Lower lobe of right lung (tissue), 2 donors: Measurements from ENCODE around the gene PMM2. TPM values are rescaled to one million over a fixed set of nuclear protein-coding genes. Genes with fewer than 3 reads are reported as not detected.

Experiments used
- ATAC-seq, 2 donors: fragments of 200-7000 bp; cut with Tn5 transposase; one replicate each; pipeline ENCODE4 v1.9.1; 2020 to 2022; ENCODE audit warnings: mild to moderate bottlenecking in 2 of 2, moderate library complexity in 2 of 2
- DNase-seq: peaks from one replicate; pipeline ENCODE4 v3.0.0-alpha.2; 2020
- H3K27ac ChIP-seq: fragments of 200-600 bp; one replicate; pipeline ENCODE4 v1.8.0; 2022
- H3K27me3 ChIP-seq: fragments of 200-600 bp; one replicate; pipeline ENCODE4 v1.8.0; 2022; ENCODE audit warnings: low read depth
- H3K36me3 ChIP-seq: fragments of 200-600 bp; one replicate; pipeline ENCODE4 v1.8.0; 2022; ENCODE audit warnings: mild to moderate bottlenecking
- H3K4me1 ChIP-seq: fragments of 200-600 bp; one replicate; pipeline ENCODE4 v1.8.0; 2022
- H3K4me3 ChIP-seq: fragments of 200-600 bp; one replicate; pipeline ENCODE4 v1.8.0; 2022; ENCODE audit warnings: mild to moderate bottlenecking
- H3K9me3 ChIP-seq: fragments of 200-600 bp; one replicate; pipeline ENCODE4 v1.8.0; 2022
- CTCF ChIP-seq: fragments of 200-600 bp; IDR thresholded peaks from one replicate; pipeline ENCODE4 v1.8.0; 2022; ENCODE audit warnings: antibody characterized with exemption, mild to moderate bottlenecking
- intact Hi-C: fragments of 100-400 bp; cut with DNase I; formaldehyde crosslinking; loops from one replicate; pipeline ENCODE4 v1.11.0; 2022
- total RNA-seq: library from RNA; stranded (reverse); fragmentation: NEBNext Ultra II Directional; extraction: Animal tissue kit (Norgen Biotek cat#: 25700); gene quantifications from one replicate; pipeline ENCODE4 v1.2.1, GENCODE V29; 2021
- donor health status: DM: no; HTN: yes; CAD: no; lungs with severe emphysema.

The PMM2 gene
- total RNA-seq, 1 donor from 2014 or later: 39.3 TPM

- DNase-seq (no peak), ATAC-seq (no peak)
- Histone ChIP-seq H3K9me3 (no peaks in the 10 kb centered on the region), H3K36me3 (peaks cover 46% of the 10 kb centered on the region), H3K27me3 (no peaks in the 10 kb centered on the region), H3K4me3 (no peak overlapping the region), H3K4me1 (no peaks in the 10 kb centered on the region), H3K27ac (no peak overlapping the region)
- intact Hi-C loops: no loop called here
- no peak for TF ChIP-seq CTCF
Measured at GRCh38 chr16:8773537-8773936, 24.1 kb upstream of the PMM2 start.

GRCh38 chr16:8774208-8774607 is 23.4 kb upstream of the PMM2 start:
- no peak for TF ChIP-seq CTCF
- Histone ChIP-seq H3K9me3 (no peaks in the 10 kb centered on the region), H3K36me3 (peaks cover 40% of the 10 kb centered on the region), H3K4me1 (no peaks in the 10 kb centered on the region), H3K4me3 (no peak overlapping the region), H3K27me3 (no peaks in the 10 kb centered on the region), H3K27ac (no peak overlapping the region)
- no peak for ATAC-seq
- intact Hi-C loops: no loop called here
- DNase-seq: no peak

- DNase-seq: no peak
- H3K4me1 ChIP-seq: no peaks in the 10 kb centered on the region
Measured at GRCh38 chr16:8775359-8775758, 22.3 kb upstream of the PMM2 start.

GRCh38 chr16:8776129-8776584 is 21.5 kb upstream of the PMM2 start:
- Histone ChIP-seq H3K27me3 (no peaks in the 10 kb centered on the region), H3K4me3 (no peak overlapping the region), H3K9me3 (no peaks in the 10 kb centered on the region), H3K36me3 (peaks cover 40% of the 10 kb centered on the region), H3K27ac (no peak overlapping the region), H3K4me1 (no peaks in the 10 kb centered on the region)
- no peak for TF ChIP-seq CTCF
- ATAC-seq (peak; percentile 52 to 73), DNase-seq (peak; percentile 49)
- intact Hi-C loops: no loop called here

More at GRCh38 chr16:8775359-8775758, 22.3 kb upstream of the PMM2 start:
- ATAC-seq: no peak
- H3K27me3 ChIP-seq: no peaks in the 10 kb centered on the region
- intact Hi-C loops: no loop called here
- no peak overlapping the region for H3K4me3 ChIP-seq
- peaks cover 40% of the 10 kb centered on the region for H3K36me3 ChIP-seq
- H3K9me3 ChIP-seq: no peaks in the 10 kb centered on the region
- no peak overlapping the region for H3K27ac ChIP-seq
- TF ChIP-seq CTCF: no peak

- ATAC-seq: no peak
- no peak for DNase-seq
- Histone ChIP-seq H3K27ac (no peak overlapping the region), H3K36me3 (peaks cover 40% of the 10 kb centered on the region), H3K27me3 (no peaks in the 10 kb centered on the region), H3K4me3 (no peak overlapping the region), H3K4me1 (no peaks in the 10 kb centered on the region), H3K9me3 (no peaks in the 10 kb centered on the region)
- intact Hi-C loops: no loop called here
- no peak for TF ChIP-seq CTCF
Measured at GRCh38 chr16:8777217-8777616, 20.4 kb upstream of the PMM2 start.

GRCh38 chr16:8781797-8782196 is 15.8 kb upstream of the PMM2 start:
- no peak for TF ChIP-seq CTCF
- Histone ChIP-seq H3K27ac (no peak overlapping the region), H3K36me3 (peaks cover 12% of the 10 kb centered on the region), H3K27me3 (no peaks in the 10 kb centered on the region), H3K4me1 (no peaks in the 10 kb centered on the region), H3K9me3 (no peaks in the 10 kb centered on the region), H3K4me3 (no peak overlapping the region)
- ATAC-seq (no peak), DNase-seq (no peak)
- intact Hi-C loops: no loop called here
